Measurements from ENCODE around the gene TST.

DNA sequence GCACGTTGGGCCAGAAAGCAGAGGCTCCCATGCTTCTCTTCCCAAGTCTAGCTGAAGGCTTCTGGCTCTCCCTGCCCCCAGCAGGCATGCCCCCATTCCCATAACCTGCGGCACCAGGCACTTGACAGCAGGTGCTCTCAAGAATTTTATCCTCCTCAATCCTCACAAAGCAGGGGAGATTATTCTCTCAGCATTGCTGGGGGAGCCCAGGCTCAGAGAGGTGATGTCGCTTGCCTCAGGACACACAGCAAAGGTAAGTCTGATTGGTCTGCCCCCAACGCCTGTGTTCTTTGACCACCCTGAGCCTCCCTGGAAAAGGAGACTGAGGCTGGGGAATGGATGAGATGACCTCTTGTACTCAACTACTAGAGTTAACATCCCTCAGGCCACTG is 4.8 kb downstream of the TST start:
- TF ChIP-seq, protein P1, sequence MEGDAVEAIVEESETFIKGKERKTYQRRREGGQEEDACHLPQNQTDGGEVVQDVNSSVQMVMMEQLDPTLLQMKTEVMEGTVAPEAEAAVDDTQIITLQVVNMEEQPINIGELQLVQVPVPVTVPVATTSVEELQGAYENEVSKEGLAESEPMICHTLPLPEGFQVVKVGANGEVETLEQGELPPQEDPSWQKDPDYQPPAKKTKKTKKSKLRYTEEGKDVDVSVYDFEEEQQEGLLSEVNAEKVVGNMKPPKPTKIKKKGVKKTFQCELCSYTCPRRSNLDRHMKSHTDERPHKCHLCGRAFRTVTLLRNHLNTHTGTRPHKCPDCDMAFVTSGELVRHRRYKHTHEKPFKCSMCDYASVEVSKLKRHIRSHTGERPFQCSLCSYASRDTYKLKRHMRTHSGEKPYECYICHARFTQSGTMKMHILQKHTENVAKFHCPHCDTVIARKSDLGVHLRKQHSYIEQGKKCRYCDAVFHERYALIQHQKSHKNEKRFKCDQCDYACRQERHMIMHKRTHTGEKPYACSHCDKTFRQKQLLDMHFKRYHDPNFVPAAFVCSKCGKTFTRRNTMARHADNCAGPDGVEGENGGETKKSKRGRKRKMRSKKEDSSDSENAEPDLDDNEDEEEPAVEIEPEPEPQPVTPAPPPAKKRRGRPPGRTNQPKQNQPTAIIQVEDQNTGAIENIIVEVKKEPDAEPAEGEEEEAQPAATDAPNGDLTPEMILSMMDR (IDR thresholded peaks at IDR 0.05; ENCODE audit: low read depth, low read length) = no peak
- no peak for TF ChIP-seq EZH2phosphoT487 (IDR thresholded peaks at IDR 0.05; ENCODE audit: low read depth)

All from OCI-LY3 (cell line).